Stimulated activated CD8-positive, alpha-beta memory T cell treated with anti-CD3 and anti-CD28 coated beads, Interleukin-2, amount 100 ng/mL, for 1 hour (primary cell): ENCODE results near the gene ANKRD12.
"Not testable (repeated sequence)": the region's sequence is repeated elsewhere in the genome, so short reads cannot be mapped to it uniquely, and the experiment has no call there.

Source experiments
- DNase-seq, 2 donors: peaks; one replicate each; pipeline ENCODE4 v3.0.0-alpha.2; 2020; ENCODE audit warnings: low read depth in 2 of 2

ANKRD12 gene

GRCh38 chr18:9232977-9233376 is 96.4 kb downstream of the ANKRD12 start:
- DNase-seq, result no peak

DNA sequence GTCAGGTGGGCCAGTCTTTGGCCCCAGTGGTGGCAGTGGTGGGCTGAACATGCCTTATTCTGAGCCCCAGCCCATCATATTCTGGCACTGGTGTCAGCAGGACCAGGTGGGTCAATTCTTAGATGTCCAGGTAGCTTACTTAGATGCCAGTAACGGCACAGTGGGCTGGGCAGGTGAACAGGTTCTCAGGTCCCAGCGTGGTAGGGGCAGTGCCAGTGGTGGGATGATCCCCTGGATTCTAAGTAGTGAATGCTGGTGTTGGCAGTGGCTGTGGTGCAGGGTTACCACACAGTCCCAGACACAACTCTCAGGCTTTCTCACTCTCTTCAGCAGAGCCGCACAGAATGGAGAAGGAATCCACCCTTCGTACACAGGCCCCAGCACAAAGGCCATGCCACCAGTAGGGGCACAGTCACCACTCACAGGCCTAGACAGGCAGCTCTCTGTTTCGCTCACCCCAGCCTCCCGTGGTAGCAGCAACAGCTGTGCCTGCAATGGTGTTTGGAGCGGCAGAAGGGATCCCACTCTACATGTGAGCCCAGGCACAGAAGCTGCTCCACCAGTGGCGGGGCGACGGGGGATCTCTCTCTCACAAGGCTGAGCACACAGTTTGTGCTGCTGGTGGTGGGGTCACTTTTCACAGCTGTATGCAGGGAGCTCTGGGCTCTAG is 97.3 kb downstream of the ANKRD12 start:
- DNase-seq, result no peak

GRCh38 chr18:9234528-9234927 is 97.9 kb downstream of the ANKRD12 start:
- DNase-seq, result no peak

DNA sequence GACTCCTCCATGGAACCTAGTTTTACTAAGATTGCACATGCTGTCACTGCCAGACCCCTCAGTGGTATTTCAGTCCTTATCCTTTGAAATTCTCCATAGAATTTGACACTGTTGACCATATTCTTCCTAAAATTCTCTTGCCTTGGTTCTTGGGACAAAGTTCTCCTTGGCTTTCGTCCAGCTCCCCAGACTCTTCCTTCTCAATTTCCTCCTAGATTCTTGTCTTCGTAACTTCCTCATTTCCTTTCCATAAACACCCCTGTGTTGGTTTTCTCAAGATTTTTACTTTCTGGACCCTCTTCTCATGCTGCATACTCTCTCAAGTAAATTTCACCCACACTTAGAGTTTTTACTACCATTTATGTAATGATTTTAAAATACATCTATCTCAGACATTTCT is 101.4 kb downstream of the ANKRD12 start:
- DNase-seq, result no peak

- DNase-seq, result no peak
These were observed 103.1 kb downstream of the ANKRD12 start for GRCh38 chr18:9239720-9240119.

DNA sequence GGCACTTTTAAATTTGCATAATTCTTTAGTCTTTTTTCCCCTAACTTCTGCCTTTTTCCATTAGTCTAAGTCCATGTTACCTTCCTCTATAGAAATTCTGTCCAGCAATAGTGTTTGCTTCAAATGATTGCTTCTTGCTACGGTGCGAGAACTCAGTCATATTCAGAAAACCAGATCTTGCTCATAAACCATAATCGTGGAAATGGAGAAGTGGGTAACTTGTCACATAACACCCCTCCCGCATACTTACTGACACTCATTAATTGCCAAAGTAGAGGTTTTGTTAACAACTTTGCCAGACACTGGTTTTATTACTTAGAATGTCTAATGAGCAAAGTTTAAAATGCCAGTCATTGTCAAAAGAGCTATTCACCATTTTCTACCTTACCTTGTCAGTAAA is 103.7 kb downstream of the ANKRD12 start:
- DNase-seq, result no peak

DNA sequence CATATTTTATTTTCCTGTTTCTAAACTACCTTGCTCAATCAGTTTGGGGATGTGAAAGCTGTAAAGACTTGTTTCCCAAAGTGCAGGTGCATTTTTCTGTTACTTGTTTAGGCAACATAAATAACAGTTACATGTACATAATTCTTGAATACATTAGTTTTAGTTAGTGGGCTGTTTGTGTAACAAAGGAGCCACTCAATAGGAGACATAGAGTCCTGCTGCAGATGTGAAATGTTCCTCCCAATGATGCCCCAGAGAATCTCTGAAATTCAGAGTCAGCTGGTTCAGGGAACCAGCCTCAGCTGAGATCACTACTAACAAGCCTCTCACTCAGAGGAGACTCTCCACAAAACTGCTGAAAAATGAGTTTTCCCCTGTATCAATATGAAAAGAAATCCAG is 106.4 kb downstream of the ANKRD12 start:
- no peak for DNase-seq

GRCh38 chr18:9244376-9244775 is 107.8 kb downstream of the ANKRD12 start:
- DNase-seq, result no peak

DNA sequence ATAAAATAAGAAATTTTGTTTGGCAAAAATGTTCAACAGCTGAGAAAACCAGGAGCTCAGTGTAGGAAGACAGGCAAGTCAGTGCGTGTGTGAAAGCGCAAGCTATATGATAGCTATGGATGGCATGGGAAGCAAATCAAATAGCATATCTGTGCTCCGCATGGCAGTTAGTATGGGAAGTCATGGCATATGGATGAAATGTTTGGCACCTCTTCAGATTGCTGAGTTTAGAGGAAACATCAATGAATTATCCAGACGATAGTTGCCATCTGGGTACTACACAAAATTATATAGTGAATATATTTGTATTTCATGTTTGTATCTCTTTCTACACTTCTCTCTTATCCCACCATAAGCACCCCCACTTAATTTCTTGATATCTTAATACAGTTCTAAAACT is 112.1 kb downstream of the ANKRD12 start:
- DNase-seq, result no peak

DNA sequence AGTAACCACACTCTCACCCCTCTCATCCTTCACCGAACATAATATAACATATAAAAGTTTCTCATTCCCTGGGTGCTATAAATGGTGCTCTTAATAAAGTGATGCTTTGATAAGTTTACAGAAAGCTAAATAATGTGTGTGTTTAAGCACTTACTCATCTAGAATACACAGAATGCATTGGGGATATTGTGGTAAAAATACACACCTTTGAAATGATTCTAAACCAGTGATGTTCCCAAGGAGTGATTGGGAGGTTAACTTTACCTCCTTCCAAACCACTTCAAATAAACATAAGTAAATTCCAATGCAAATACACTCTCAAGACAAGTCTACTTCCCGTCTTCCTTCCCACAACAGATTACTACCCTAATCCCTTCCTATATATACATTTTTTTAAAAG is 112.7 kb downstream of the ANKRD12 start:
- DNase-seq, result no peak

GRCh38 chr18:9259173-9259572 is 122.6 kb downstream of the ANKRD12 start:
- DNase-seq, result no peak

DNA sequence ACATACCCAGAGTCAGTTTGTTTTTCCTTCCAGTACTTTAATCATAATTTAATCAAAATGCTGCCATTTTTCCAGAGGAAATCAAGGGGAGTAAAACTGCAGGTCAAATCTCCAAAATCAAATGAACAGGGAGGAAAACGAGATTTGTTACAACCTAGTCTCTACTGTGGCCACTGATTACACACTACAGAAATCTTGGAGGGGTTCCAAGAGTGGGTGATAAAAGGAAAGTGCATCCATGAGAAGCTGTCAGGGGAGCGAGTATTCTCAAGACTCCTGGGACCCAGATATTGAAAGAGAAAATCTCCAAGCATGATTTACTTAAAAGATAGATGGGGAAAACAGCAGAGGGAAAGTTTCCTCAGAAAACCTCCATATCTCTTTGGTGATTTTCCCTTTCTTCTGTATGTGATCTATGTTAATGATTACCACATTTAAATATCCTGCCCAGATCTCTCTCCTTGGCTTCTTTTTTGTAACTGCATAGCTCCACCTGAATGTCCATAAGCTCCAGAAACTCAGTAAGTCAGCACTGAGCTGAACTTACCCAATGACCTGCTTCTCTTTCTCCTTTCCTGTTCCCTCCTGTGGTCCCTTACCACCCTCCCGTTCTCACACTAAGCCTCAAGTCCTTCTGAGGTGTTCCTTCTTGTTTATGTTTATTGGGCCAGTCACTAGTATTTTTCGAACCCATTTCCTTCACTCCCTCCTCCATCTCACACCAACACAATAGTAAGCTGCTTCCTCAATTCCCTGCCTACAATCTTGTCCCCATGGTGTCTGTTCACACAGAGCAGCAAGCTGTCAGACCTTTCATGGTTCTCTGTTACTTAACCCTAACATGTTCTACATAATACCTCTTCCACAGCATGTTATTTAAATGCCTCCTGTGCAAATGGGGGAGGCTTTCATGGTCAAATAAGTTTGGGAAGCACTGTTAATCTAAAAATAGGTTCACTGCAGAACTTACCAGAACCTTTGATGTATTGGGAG is 124.1 kb downstream of the ANKRD12 start:
- DNase-seq, result no peak

- no peak for DNase-seq
These were observed 126.7 kb downstream of the ANKRD12 start for GRCh38 chr18:9263264-9263663.

- DNase-seq, result not testable (repeated sequence)
These were observed 128.2 kb downstream of the ANKRD12 start for GRCh38 chr18:9264797-9265196.

DNA sequence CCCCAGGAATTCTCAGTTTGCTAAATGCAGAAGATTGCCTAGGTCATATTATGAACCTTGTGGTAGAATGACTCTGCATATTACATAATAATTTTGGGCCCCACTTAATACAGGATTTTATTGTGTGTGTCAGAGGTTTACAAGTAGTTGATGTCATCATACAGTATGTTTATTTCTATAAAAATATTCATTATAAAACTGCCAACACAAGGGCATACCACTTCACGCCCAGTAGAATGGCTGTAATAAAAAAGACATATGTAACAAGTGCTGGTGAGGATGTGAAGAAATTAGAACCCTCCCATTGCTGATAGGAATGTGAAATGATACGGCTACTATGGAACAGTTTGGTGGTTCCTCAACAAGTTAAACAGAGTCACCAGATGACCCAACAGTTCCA is 136.6 kb downstream of the ANKRD12 start:
- no peak for DNase-seq

GRCh38 chr18:9275890-9276289 is 139.3 kb downstream of the ANKRD12 start:
- DNase-seq, result no peak

- no peak for DNase-seq
These were observed 141.4 kb downstream of the ANKRD12 start for GRCh38 chr18:9278028-9278427.

GRCh38 chr18:9280849-9281248 is 144.3 kb downstream of the ANKRD12 start:
- no peak for DNase-seq

DNA sequence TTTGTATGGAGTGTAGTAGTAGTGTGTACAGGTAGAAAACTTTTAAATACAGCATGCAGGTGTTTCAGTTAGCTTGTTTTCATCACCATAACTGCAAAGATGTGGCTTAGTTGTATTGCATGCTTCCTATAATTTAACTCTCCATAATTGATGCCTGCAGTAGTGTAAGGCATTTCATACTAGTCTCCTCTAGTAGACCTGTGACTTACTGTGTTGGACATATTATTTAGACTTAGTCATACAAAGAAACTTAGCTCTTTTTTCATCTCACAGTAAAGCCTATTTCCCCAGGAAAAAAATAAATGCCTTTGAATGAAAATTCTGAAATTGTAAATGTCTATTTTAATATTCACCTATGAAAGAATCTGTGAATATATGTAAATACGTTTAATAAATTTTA is 145.2 kb downstream of the ANKRD12 start:
- no peak for DNase-seq

DNA sequence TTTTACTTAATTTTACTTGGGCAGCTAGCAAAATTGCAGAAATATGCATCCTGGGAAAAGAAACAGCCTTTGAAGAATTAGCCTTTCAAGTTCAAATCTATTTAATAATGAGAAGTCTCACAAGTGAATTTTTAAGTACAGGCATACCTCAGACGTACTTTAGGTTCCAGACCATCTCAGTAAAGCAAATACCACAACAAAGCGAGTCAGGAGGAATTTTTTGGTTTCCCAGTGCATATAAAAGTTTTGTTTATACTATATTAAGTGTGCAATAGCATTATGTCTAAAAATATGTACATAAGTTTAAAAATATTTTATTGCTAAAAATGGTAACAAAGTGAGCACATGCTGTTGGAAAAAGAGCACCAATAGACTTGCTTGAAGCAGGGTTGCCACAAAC is 147.2 kb downstream of the ANKRD12 start:
- no peak for DNase-seq

GRCh38 chr18:9285604-9286003 is 149.0 kb downstream of the ANKRD12 start:
- no peak for DNase-seq

DNA sequence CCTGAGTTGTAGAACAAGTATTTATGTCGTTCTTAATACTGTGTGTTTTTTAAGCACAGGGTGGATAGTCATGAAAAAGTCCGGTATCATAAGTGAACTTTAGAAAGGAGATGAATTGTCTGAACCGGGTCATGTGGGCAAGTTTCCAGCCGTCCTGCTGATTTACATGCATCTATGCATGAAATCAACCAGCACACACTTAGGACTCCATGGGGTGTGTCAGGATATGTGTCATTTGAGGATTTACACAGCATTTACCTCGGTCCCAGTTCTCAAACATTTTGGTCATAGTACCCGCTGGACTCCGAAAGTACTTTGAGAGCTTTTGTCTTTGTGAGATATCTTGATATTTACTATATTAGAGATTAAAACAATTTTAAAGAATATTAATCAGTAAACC is 150.5 kb downstream of the ANKRD12 start:
- no peak for DNase-seq

DNA sequence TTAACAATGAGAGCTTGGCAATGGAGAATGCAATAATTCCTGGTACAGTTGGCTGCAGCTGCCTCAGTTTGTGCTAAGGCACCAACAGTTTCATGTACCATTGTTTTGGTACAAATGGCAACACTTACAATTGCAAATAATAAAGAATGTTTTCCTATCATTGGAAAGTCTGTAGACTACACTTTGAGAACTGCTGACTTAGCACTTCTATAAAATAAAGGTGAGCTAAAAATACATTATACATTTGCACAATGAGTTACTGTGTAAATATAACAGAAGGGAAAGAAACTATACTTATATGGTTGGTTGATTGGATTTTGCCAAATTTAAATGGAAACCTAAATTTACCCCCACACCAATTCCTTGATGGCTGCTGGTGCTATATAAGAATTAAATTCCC is 153.1 kb downstream of the ANKRD12 start:
- no peak for DNase-seq
